ENCODE results near the gene CPNE6.

CPNE6 gene

DNA sequence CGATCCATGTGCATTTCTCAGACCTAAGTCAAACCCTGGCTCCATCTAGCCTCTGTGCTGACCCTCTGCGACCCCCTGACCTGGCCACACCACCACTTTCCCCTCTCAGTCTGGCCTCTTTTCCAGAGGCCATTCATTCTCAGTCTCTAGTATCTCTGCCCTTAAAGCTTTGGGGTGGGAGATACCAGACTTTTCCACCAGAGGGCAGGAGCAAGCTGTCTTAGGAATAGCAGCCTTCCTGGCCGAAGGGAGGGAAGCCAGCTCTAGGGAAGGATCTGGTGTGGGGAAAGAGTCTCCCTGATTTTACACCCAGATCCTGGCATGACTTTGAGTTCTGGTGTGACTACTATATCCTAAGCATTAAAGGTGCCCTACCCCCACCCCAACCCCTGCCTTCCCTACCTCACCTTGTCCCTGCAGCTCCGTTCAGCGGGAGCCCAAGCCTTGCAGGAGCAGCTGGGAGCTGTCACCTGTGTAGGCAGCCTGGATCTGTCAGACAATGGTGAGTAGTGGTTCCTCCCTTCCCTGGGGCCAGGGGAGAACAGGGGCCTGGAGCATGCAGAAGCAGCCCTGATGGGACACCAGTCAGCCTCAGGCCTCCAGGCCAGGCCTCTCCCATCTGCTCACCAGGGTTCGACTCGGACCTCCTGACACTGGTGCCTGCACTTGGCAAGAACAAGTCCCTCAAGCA lies 13.0 kb upstream of the CPNE6 start:
- TF ChIP-seq, protein P1, sequence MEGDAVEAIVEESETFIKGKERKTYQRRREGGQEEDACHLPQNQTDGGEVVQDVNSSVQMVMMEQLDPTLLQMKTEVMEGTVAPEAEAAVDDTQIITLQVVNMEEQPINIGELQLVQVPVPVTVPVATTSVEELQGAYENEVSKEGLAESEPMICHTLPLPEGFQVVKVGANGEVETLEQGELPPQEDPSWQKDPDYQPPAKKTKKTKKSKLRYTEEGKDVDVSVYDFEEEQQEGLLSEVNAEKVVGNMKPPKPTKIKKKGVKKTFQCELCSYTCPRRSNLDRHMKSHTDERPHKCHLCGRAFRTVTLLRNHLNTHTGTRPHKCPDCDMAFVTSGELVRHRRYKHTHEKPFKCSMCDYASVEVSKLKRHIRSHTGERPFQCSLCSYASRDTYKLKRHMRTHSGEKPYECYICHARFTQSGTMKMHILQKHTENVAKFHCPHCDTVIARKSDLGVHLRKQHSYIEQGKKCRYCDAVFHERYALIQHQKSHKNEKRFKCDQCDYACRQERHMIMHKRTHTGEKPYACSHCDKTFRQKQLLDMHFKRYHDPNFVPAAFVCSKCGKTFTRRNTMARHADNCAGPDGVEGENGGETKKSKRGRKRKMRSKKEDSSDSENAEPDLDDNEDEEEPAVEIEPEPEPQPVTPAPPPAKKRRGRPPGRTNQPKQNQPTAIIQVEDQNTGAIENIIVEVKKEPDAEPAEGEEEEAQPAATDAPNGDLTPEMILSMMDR (IDR thresholded peaks at IDR 0.05; ENCODE audit: unreplicated experiment in 3 of 3): peak; percentile 74 to 79 (median 77)
- Mint-ChIP-seq H3K4me3 (peak overlapping the region; percentile 20 to 45 (median 26)), H3K4me1 (peaks cover 5% of the 10 kb centered on the region), H3K36me3 (ENCODE audit: low read depth) (no peaks in the 10 kb centered on the region), H3K27me3 (ENCODE audit: low read depth) (peaks cover 20% of the 10 kb centered on the region), H3K27ac (peak overlapping the region; percentile 11 to 54 (median 27)), H3K9me3 (no peaks in the 10 kb centered on the region)

DNA sequence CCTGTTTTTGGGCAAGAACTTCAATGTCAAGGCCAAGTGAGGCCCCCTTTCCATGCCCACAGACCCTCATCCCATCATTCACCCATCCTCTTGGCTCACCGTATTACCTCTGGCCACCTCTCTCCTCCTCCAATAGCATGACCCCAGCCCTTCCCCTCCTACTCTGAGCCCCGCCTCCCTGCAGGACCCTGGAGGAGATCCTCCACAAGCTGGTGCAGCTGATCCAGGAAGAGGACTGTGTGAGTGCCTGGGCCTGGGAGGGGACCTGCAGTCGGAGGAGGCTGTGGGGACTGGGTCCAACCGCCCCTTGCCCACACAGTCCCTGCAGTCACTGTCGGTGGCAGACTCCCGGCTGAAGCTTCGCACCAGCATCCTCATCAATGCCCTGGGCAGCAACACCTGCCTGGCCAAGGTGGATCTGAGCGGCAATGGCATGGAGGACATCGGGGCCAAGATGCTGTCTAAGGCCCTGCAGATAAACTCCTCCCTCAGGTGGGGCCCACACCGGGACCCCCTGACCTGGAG lies 12.3 kb upstream of the CPNE6 start:
- H3K36me3 Mint-ChIP-seq (ENCODE audit: low read depth): no peaks in the 10 kb centered on the region
- no peaks in the 10 kb centered on the region for H3K9me3 Mint-ChIP-seq
- peaks cover 5% of the 10 kb centered on the region for H3K4me1 Mint-ChIP-seq
- H3K4me3 Mint-ChIP-seq: no peak overlapping the region
- no peak overlapping the region for H3K27ac Mint-ChIP-seq
- TF ChIP-seq, protein P1 (IDR thresholded peaks at IDR 0.05; ENCODE audit: unreplicated experiment in 3 of 3): no peak
- H3K27me3 Mint-ChIP-seq (ENCODE audit: low read depth): peaks cover 14% of the 10 kb centered on the region

DNA sequence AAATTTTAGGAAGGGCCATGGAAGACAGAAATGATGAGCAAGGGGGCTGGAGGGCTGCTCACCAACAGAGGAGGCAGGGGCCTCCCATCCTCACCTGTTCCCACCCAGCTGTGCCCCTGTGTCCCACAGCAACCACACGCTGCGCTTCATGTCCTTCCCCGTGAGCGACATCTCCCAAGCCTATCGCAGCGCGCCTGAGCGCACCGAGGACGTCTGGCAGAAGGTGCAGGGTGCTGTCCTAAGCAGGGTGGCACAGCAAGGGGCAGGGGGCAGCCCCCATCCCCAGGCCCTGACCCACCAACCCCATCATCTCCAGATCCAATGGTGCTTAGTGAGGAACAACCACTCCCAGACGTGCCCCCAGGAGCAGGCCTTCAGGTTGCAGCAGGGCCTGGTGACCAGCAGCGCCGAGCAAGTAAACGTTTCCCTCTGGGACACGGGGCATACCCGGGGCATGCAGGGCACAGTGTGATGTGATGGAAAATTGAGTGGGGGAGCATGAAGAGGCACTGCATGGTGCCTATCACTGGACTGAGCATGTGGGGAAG lies 11.4 kb upstream of the CPNE6 start:
- Mint-ChIP-seq H3K36me3 (ENCODE audit: low read depth) (no peaks in the 10 kb centered on the region), H3K27me3 (ENCODE audit: low read depth) (peaks cover 11% of the 10 kb centered on the region), H3K9me3 (no peaks in the 10 kb centered on the region), H3K4me3 (no peak overlapping the region), H3K27ac (no peak overlapping the region), H3K4me1 (peaks cover 5% of the 10 kb centered on the region)
- TF ChIP-seq, protein P1 (IDR thresholded peaks at IDR 0.05; ENCODE audit: unreplicated experiment in 3 of 3): no peak

DNA sequence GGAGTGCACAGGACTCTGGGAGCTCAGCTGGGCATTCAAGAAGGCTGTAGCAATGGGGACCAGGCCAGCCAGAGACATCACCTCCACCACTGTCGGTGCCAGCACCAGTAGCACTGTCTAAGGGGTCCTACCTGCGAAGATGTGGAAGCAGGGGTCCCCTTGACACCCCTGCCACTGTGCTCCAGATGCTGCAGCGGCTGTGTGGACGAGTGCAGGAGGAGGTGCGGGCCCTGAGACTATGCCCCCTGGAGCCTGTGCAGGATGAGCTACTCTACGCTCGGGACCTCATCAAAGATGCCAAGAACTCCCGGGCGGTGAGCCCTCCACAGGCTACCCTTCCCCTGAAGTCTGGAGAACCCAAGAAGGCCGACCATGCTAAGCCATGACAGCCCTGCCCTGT lies 10.9 kb upstream of the CPNE6 start:
- Mint-ChIP-seq H3K27me3 (ENCODE audit: low read depth) (peaks cover 9% of the 10 kb centered on the region), H3K4me3 (no peak overlapping the region), H3K4me1 (peaks cover 5% of the 10 kb centered on the region), H3K9me3 (no peaks in the 10 kb centered on the region), H3K36me3 (ENCODE audit: low read depth) (no peaks in the 10 kb centered on the region), H3K27ac (no peak overlapping the region)
- TF ChIP-seq, protein P1 (IDR thresholded peaks at IDR 0.05; ENCODE audit: unreplicated experiment in 3 of 3): no peak

- Mint-ChIP-seq H3K27ac (peak overlapping the region in 1 of 3 experiments; percentile 48), H3K36me3 (ENCODE audit: low read depth) (no peaks in the 10 kb centered on the region), H3K4me1 (peaks cover 5% of the 10 kb centered on the region), H3K9me3 (no peaks in the 10 kb centered on the region), H3K4me3 (no peak overlapping the region), H3K27me3 (ENCODE audit: low read depth) (peaks cover 9% of the 10 kb centered on the region)
- TF ChIP-seq, protein P1 (IDR thresholded peaks at IDR 0.05; ENCODE audit: unreplicated experiment in 3 of 3): no peak
These were observed 10.1 kb upstream of the CPNE6 start for GRCh38 chr14:24060984-24061913.

Measured in nephron (organoid).